Endothelial cell of umbilical vein (primary cell): ENCODE results near the gene CHMP4B. TPM values are rescaled to one million over a fixed set of nuclear protein-coding genes. Genes with fewer than 3 reads are reported as not detected.

ENCODE experiments used
- BruUV-seq: library from RNA; stranded (reverse); fragments of 400-500 nt; replicated peaks from 2 replicates; lab custom pipeline; 2021; lab: Mats Ljungman, UMichigan
- CTCF ChIA-PET: fragments of 300-600, 350-600 bp; sonication (Branson Sonifier 250); formaldehyde crosslinking; loops from one replicate; lab custom pipeline; 2021; ENCODE audit warnings: antibody characterized with exemption, inconsistent platforms; lab: Charles Lee
- POLR2A ChIA-PET: fragments of 300-600, 350-600 bp; sonication (Branson Sonifier 250); formaldehyde crosslinking; loops from one replicate; lab custom pipeline; 2021; ENCODE audit warnings: antibody characterized with exemption, inconsistent platforms; lab: Charles Lee
- DNase-seq: peaks from one replicate; pipeline ENCODE4 v3.0.0-alpha.2; 2011; ENCODE audit warnings: low read depth, low spot score
- FAIRE-seq: peaks from 2 replicates; lab custom pipeline; 2011; peaks lifted over from hg19 to GRCh38; lab: Jason Lieb, UNC
- H2AFZ ChIP-seq: 2 replicates; pipeline ENCODE4 v1.6.0; 2012; ENCODE audit warnings: low read depth, low read length, control low read depth, inconsistent platforms
- H3K27ac ChIP-seq: 2 replicates; pipeline ENCODE4 v1.5.1; 2011; ENCODE audit warnings: low read depth, mild to moderate bottlenecking, control low read depth, low read length, moderate library complexity; ENCODE audit not compliant: insufficient read depth
- H3K27me3 ChIP-seq, 2 experiments: 2 replicates each; pipeline versions ENCODE4 v1.6.0 to v1.6.1; 2011; ENCODE audit warnings: low read length in 2 of 2, mixed read lengths in 1 of 2; ENCODE audit not compliant: control insufficient read depth in 2 of 2, insufficient read depth in 2 of 2
- H3K36me3 ChIP-seq, 2 experiments: 2 replicates in 1 of 2; 3 replicates in 1 of 2; pipeline ENCODE4 v1.5.1; 2011; ENCODE audit warnings: low read length in 2 of 2, mild to moderate bottlenecking in 1 of 2, moderate library complexity in 1 of 2; ENCODE audit not compliant: control insufficient read depth in 2 of 2, insufficient read depth in 2 of 2; ENCODE audit errors: extremely low read depth in 1 of 2
- H3K4me1 ChIP-seq: 3 replicates; pipeline ENCODE4 v1.5.1; 2011; ENCODE audit warnings: mild to moderate bottlenecking, low read length; ENCODE audit not compliant: control insufficient read depth, insufficient read depth; ENCODE audit errors: extremely low read depth
- H3K4me2 ChIP-seq: 2 replicates; pipeline ENCODE4 v1.6.1; 2011; ENCODE audit warnings: low read length, control low read depth, mixed read lengths; ENCODE audit not compliant: insufficient read depth
- H3K4me3 ChIP-seq, 3 experiments: fragments of 200-600 bp in 1 of 3; sonication (generic), shearing (Covaris generic) in 1 of 3; replicated peaks in 1 of 3; 2 replicates each; pipeline ENCODE4 v1.5.1; 2011 to 2016; ENCODE audit warnings: control low read depth in 3 of 3, low read length in 3 of 3, mild to moderate bottlenecking in 2 of 3, inconsistent platforms in 1 of 3, low read depth in 1 of 3, moderate library complexity in 1 of 3; ENCODE audit not compliant: insufficient read depth in 1 of 3
- H3K79me2 ChIP-seq: 2 replicates; pipeline ENCODE4 v1.6.0; 2012; ENCODE audit warnings: low read length, inconsistent platforms; ENCODE audit not compliant: control insufficient read depth, insufficient read depth
- H3K9ac ChIP-seq: replicated peaks from 2 replicates; pipeline ENCODE3; 2011; ENCODE audit warnings: low read length, control low read depth; ENCODE audit not compliant: insufficient read depth; ENCODE audit errors: extremely low read depth
- H3K9me1 ChIP-seq: replicated peaks from 3 replicates; pipeline ENCODE4 v1.6.0; 2011; ENCODE audit warnings: mild to moderate bottlenecking, low read length; ENCODE audit not compliant: control insufficient read depth, insufficient read depth; ENCODE audit errors: extremely low read depth
- H3K9me3 ChIP-seq: replicated peaks from 2 replicates; pipeline ENCODE4 v1.5.1; 2012; ENCODE audit warnings: low read length, inconsistent platforms; ENCODE audit not compliant: control insufficient read depth, insufficient read depth
- H4K20me1 ChIP-seq: replicated peaks from 2 replicates; pipeline ENCODE3; 2011; ENCODE audit warnings: mild to moderate bottlenecking, low read length; ENCODE audit not compliant: control insufficient read depth, insufficient read depth; ENCODE audit errors: extremely low read depth
- EZH2 ChIP-seq: IDR thresholded peaks from 2 replicates; pipeline ENCODE4 v1.6.1; 2012; ENCODE audit warnings: borderline replicate concordance, low read depth, mild to moderate bottlenecking, moderate library complexity, low read length, inconsistent platforms; ENCODE audit not compliant: severe bottlenecking
- FOS ChIP-seq: IDR thresholded peaks from 2 replicates; pipeline ENCODE4 v1.6.1; 2011; ENCODE audit warnings: mild to moderate bottlenecking, low read length, moderate library complexity, borderline replicate concordance; ENCODE audit not compliant: insufficient read depth
- GATA2 ChIP-seq: IDR thresholded peaks from 2 replicates; pipeline ENCODE4 v1.7.0; 2011; ENCODE audit warnings: low read depth, mild to moderate bottlenecking, moderate library complexity, mixed read lengths, low read length; ENCODE audit not compliant: insufficient read length, insufficient read depth
- JUN ChIP-seq: IDR thresholded peaks from 2 replicates; pipeline ENCODE4 v1.6.1; 2011; ENCODE audit warnings: borderline replicate concordance, low read depth; ENCODE audit not compliant: insufficient read length, insufficient read depth
- MYC ChIP-seq: IDR thresholded peaks from one replicate; pipeline ENCODE4 v1.6.1; 2011; ENCODE audit warnings: mild to moderate bottlenecking, low read depth, low read length
- POLR2A ChIP-seq: IDR thresholded peaks from 2 replicates; pipeline ENCODE4 v1.6.1; 2012; ENCODE audit warnings: low read depth, mild to moderate bottlenecking, control low read depth, low read length
- POLR2AphosphoS5 ChIP-seq: IDR thresholded peaks from 2 replicates; pipeline ENCODE4 v1.6.1; 2012; ENCODE audit warnings: low read depth, mild to moderate bottlenecking, control low read depth, low read length, moderate library complexity; ENCODE audit not compliant: insufficient read depth
- dilution Hi-C: fragments of 300-500 bp; cut with MboI; formaldehyde crosslinking; loops from one replicate; pipeline ENCODE4 v1.15.0; 2019; ENCODE audit warnings: low sequenced_read_pairs; ENCODE audit not compliant: extremely low pct_ligation_motif_present
- intact Hi-C: fragments of 100-400 bp; cut with micrococcal nuclease; formaldehyde crosslinking; loops from one replicate; pipeline ENCODE4 v1.10.0; 2022
- polyA plus RNA-seq, 4 experiments: library from polyadenylated mRNA; depleted of rRNA in 3 of 4; stranded (reverse) in 3 of 4; unstranded in 1 of 4; fragments of >200 nt; gene quantifications; 2 replicates each; pipeline versions ENCODE4 v1.2.1 to v1.2.3, GENCODE V29; 2011 to 2012; ENCODE audit warnings: missing spikeins in 1 of 4
- total RNA-seq: library from RNA; stranded (reverse); gene quantifications from 2 replicates; pipeline ENCODE4 v1.2.3, GENCODE V29; 2021
- TF ChIP-seq, protein P1 (sequence below): IDR thresholded peaks from 2 replicates; pipeline ENCODE4 v1.6.1; 2011; ENCODE audit not compliant: insufficient read depth, insufficient read length
- TF ChIP-seq, protein P2 (sequence below), 2 donors: IDR thresholded peaks; 1 replicate in 1 of 2; 2 replicates in 1 of 2; pipeline ENCODE4 v1.5.1; 2011; ENCODE audit warnings: low read length in 2 of 2, mild to moderate bottlenecking in 2 of 2, moderate library complexity in 2 of 2, control low read depth in 1 of 2, inconsistent platforms in 1 of 2, low read depth in 1 of 2; ENCODE audit not compliant: insufficient read depth in 1 of 2; ENCODE audit errors: extremely low read depth in 1 of 2

The CHMP4B gene
- total and polyA plus RNA-seq, 2 donors (not counting 3 experiments of a cell fraction or from before 2014, with no cell fraction given) = 64.7 to 112 TPM

DNA sequence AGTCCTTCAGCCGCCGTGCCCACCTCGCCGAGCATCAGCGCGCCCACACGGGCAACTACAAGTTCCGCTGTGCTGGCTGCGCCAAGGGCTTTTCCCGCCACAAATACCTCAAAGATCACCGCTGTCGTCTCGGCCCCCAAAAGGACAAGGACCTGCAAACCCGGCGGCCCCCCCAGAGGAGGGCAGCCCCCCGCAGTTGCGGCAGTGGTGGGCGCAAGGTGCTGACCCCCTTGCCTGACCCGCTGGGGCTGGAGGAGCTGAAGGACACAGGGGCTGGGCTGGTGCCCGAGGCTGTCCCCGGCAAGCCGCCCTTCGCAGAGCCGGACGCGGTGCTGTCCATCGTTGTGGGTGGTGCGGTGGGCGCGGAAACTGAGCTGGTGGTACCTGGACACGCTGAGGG is 20.1 kb upstream of the CHMP4B start:
- H3K79me2 ChIP-seq = no peaks in the 10 kb centered on the region
- no peak for DNase-seq
- H4K20me1 ChIP-seq = no peaks in the 10 kb centered on the region
- H3K9me3 ChIP-seq = no peaks in the 10 kb centered on the region
- ChIA-PET CTCF (interaction anchor here (1.1 to 4.1 kb wide), 8 partner anchors 11 to 231 kb away, joined by 3 to 51 read pairs (median 6); partner anchors contain the start of gene ZNF341), POLR2A (no interaction called here)
- no peaks in the 10 kb centered on the region for H3K9me1 ChIP-seq
- no TSS peak for BruUV-seq
- no peak overlapping the region for H3K4me3 ChIP-seq
- H3K27me3 ChIP-seq = no peaks in the 10 kb centered on the region
- TF ChIP-seq JUN (no peak), EZH2 (no peak), POLR2AphosphoS5 (no peak), MYC (no peak), POLR2A (no peak), GATA2 (no peak), FOS (no peak)
- TF ChIP-seq, protein P1, sequence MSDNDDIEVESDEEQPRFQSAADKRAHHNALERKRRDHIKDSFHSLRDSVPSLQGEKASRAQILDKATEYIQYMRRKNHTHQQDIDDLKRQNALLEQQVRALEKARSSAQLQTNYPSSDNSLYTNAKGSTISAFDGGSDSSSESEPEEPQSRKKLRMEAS = no peak
- TF ChIP-seq, protein P2, sequence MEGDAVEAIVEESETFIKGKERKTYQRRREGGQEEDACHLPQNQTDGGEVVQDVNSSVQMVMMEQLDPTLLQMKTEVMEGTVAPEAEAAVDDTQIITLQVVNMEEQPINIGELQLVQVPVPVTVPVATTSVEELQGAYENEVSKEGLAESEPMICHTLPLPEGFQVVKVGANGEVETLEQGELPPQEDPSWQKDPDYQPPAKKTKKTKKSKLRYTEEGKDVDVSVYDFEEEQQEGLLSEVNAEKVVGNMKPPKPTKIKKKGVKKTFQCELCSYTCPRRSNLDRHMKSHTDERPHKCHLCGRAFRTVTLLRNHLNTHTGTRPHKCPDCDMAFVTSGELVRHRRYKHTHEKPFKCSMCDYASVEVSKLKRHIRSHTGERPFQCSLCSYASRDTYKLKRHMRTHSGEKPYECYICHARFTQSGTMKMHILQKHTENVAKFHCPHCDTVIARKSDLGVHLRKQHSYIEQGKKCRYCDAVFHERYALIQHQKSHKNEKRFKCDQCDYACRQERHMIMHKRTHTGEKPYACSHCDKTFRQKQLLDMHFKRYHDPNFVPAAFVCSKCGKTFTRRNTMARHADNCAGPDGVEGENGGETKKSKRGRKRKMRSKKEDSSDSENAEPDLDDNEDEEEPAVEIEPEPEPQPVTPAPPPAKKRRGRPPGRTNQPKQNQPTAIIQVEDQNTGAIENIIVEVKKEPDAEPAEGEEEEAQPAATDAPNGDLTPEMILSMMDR (IDR thresholded peaks at IDR 0.05; ENCODE audit: extremely low read depth in 1 of 2, insufficient read depth in 1 of 2, low read depth in 1 of 2, low read length in 2 of 2) = no peak
- no peaks in the 10 kb centered on the region for H3K36me3 ChIP-seq
- peaks cover 53% of the 10 kb centered on the region for H3K4me1 ChIP-seq
- no peak overlapping the region for H3K9ac ChIP-seq
- intact Hi-C loops (no loop called here), dilution Hi-C loops (no loop called here)
- H3K4me2 ChIP-seq = no peak overlapping the region
- no peak overlapping the region for H3K27ac ChIP-seq
- H2AFZ ChIP-seq = no peak overlapping the region
- no peak for FAIRE-seq
